HT-29 (cell line): Measurements from ENCODE around the gene ARHGAP24. TPM values are rescaled to one million over a fixed set of nuclear protein-coding genes. Genes with fewer than 3 reads are reported as not detected.
A peak's percentile ranks its signal among the peaks of the same experiment; 100 is the strongest.
"Not testable (repeated sequence)": the region's sequence is repeated elsewhere in the genome, so short reads cannot be mapped to it uniquely, and the experiment has no call there.

Source experiments
- DNase-seq: peaks from one replicate; pipeline ENCODE4 v3.0.0-alpha.2; 2015; ENCODE audit warnings: low spot score
- small RNA-seq: library from RNA; depleted of rRNA; stranded (forward); fragments of <200 nt; gene quantifications from one replicate; pipeline ENCODE3, GENCODE V24; 2014
- total RNA-seq: library from RNA; depleted of rRNA; stranded (reverse); fragments of >200 nt; shearing (Covaris generic); gene quantifications from 2 replicates; pipeline ENCODE4 v1.2.3, GENCODE V29; 2014

Gene ARHGAP24
- total RNA-seq, 1 experiment from 2014 or later = 1.0 TPM

DNA sequence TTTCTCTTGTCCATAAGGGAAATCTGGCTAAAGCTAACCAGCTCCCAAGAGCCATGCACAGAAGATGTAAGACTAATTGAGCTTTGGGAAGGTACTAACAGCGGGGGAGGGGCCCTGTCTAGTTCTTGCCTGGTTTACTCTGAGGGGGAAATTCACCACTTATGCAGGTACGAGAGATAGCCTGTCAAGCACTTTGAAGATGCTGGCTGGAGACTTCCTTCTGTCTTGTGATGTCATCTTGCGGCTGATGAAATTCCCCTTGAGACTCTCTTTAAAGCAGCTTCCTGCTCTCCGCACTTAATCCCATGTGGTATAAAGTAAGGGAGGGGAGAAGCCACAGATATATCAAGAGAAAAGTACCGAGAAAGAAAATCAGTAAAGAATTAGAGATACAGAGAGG, 539.6 kb downstream of the ARHGAP24 start:
- DNase-seq = no peak

DNA sequence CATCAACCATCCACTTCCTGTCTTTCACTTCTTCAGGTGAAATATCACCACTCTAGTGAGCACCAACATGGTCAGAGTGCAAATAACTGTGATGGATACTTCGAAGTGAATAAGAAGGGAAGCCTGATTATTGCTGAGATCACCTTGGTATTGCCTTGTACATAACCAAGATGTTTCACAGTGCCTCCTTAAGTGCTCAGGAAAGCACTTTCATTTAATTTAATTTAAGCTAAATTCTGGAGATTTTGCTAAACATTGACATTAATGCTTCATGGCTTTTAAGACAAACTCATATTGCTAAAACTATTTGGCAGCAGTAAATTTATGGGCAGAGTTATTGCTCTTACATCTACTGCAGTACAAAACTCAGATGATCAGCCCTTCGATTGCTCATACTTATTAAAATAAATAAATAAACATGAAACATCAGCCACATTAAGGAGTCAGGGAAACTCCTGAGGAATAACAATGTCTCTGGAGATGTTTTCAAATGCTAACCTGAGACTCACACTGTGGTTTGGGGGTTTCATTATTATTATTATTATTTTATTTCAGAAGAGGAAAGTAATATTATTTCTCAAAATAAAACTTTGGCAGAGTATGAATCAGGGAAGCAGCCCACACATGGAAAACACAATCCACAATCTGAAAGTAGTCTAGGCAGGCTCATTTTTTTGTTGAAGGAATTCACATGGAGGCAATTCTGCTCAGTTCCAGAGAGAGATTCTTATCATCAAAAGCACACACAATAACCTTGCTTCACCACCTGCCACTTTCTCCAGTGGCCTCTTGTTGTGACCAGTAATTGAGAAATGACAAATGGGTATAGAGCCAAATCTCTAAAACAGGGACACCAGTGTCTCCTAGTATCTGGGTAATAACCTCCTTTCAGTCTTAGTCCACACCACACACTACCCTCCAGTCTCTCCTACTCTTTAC, 540.7 kb downstream of the ARHGAP24 start:
- DNase-seq = no peak

DNA sequence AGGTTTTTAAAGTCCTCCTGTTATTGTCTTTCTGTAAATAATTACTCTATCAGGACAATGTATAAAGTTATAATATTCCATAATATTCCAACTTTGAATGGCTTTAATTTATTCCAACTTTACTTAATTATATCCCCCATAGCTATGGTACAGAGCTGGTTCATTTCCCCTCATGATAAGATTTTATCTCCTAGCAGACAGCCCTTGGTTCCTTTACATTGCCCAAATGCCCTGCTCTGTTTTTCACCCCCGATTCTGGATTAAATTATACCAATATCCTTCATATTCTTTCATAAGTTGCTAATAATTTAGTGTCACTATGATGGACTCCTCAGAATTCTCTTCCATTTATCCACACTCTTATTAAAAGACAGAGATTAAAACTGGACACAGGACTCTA, 544.4 kb downstream of the ARHGAP24 start:
- no peak for DNase-seq

DNA sequence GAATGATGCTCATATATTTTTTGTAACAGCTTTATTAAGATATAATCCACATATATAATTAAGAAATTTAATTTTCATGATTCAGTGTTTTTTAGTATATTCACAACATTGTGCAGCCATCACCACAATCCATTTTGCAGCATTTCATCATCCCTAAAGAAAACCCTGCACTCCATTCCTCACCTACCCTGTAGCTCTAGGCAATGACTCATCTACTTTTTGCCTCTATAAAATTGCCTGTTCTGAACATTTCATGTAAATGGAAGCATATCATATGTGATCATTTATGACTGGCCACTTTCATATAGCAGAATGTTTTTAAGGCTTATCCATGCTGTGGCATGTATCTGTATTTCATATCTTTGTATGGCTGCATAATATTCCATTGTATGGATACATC, 545.0 kb downstream of the ARHGAP24 start:
- DNase-seq = no peak

DNA sequence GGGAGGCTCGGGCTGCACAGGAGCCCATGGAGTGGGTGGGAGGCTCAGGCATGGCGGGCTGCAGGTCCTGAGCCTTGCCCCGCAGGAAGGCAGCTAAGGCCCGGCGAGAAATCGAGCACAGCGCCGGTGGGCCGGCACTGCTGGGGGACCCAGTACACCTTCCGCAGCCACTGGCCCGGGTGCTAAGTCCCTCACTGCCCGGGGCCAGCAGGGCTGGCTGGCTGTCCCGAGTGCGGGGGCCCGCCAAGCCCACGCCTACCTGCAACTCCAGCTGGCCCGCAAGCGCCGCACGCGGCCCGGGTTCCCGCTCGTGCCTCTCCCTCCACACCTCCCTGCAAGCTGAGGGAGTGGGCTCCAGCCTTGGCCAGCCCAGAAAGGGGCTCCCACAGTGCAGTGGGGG, 546.7 kb downstream of the ARHGAP24 start:
- DNase-seq = not testable (repeated sequence)

DNA sequence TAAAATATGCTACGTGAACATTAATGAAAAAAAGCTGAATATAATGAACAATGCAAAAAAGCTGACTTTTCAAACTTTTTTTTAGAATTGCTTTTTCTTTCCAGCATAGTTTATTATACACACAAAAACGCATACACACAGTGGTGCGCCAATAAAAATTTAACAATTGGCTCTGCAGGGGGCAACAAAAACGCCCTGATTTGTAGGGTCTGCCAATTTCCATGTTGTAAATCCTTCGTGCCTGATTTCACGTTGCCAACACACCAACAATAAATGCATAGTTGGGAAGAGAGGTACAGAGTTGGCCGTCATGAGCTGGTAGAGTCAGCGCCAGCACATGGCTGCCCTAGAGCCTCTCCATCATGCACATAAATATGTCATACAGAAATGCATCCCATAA, 551.8 kb downstream of the ARHGAP24 start:
- no peak for DNase-seq

DNA sequence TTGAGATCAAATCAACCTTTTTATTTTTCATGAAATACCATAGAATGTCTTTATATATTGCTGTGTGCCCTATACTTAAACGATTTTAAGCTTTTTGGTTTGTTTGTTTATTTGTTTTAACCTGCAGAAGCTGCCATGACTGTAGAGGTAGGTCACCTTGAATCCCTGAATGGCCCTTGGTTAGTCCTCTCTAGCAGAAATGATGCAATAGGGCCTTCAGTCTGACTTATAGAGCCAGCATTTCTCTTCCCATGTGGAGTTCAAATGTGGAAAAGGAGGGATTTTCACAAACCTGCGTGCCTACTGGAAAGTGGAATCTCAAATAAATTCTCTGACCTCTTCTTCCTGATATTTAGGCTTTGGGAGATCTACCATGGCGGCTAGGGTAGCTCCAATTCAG, 557.0 kb downstream of the ARHGAP24 start:
- DNase-seq = no peak

DNA sequence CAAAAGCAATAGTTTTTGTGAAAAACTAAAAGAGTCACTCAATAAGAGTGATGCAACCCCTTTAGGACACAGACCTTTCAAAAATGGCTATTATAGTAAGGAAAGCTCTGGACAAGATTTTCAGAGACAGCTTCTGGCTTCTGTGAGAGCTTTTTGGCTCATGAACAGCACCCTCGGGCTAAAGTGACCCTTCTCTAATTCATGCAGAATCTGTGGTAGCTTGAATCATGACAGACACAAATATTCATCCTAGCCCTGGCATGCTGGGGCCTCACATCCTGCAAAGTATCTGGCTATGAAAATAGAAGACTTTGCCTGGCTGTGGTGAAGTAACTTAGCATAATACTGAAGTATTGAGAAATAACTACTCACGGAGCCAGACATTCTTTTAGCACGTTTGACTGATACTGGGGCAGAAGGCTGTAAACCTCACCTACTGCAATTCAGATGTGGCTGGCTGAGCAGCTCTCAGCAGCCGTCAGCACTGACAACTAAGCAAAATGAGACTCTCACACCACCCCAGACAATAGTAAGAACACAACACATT, 557.6 kb downstream of the ARHGAP24 start:
- no peak for DNase-seq

DNA sequence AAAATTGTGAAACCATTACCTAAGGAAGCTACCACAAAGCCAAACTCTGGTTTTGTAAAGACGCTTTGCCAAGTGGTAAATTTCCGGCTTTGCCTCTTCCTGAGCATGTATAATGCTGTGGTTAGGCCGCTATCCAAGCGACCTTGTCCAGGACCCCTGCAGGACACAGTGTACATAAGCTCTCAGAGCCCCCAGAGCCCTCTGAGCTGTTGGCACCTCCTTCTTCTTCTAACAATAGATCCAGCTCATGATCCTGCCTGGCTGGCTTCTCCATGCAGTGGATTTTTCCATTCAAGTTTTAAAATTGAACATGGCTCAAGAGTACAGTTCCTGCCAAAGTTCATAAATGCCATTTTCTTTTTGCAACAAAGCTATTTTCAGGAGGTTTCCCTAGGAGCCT, 558.2 kb downstream of the ARHGAP24 start:
- no peak for DNase-seq

DNA sequence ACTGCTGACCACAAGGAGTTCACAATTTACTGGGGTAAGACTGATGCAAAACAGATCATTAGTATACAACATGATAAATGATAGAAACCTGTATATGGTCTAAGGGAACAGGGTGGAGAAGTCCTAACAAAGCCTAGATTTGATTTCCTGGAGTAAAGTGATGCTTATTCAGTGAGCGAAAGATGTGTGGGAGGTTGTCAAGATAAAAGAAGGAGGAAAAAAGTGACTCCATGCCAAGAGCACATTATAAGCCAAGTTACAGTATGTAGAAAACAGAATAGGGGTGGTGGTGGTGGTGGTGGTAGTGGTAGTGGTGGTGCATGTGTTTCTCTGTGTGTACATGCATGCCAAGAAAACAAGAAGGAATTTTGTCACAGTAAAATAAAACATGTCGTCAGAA, 559.7 kb downstream of the ARHGAP24 start:
- DNase-seq = no peak

DNA sequence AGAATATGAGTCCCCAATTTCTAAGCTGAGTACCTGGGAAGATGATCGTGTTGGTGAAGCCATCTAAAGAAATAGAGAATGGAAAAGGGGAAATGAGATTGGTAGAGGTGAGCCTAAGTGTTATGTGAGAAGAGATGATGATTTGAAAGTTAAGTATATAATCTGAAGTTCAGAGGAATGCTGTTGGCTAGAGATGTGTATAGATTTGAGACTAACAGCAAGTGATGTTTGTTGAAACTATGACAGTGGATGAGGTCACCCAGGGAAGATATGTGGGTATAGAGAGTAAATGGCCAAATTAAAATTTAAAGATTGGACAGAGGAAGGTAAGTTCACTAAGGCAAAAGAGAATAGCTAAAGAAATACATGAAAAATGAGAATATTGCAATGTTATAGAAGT, 560.7 kb downstream of the ARHGAP24 start:
- DNase-seq = no peak

DNA sequence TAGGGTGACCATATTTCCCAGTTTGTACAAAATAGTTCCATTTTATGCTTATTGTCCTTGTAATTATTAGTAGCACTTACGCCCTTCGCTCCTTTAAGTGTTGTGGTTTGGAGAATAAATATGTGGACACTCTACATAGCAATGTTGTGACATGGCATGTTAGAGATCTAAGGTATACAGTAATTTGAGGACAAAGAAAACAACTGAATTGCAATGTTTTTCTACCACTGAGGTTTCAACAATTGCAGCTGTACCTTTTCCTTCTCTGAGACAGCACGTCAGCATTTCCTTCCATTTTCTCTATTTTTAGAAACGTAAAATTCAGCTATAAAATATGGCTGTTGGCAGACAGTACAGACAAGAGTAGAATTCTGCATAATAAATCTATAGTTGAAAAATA, 561.8 kb downstream of the ARHGAP24 start:
- DNase-seq = no peak

DNA sequence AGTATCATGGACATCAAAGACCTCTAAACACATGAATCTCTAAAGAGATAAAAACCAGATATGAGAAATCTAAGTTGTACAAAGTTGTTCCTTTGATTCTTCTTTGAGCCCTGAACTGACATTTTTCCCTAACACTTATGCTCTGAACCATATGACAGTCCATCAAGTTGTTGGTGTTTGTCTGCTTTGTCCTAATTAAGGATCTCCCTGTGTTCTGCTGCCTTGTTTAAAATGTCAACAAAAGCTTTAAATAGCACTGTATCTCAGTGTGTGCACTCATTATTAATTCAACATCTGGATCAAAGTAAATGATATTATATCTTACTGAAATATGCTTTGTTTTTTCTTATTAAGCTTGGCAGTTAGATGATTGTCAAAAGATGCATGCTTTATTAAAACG, 563.1 kb downstream of the ARHGAP24 start:
- no peak for DNase-seq

DNA sequence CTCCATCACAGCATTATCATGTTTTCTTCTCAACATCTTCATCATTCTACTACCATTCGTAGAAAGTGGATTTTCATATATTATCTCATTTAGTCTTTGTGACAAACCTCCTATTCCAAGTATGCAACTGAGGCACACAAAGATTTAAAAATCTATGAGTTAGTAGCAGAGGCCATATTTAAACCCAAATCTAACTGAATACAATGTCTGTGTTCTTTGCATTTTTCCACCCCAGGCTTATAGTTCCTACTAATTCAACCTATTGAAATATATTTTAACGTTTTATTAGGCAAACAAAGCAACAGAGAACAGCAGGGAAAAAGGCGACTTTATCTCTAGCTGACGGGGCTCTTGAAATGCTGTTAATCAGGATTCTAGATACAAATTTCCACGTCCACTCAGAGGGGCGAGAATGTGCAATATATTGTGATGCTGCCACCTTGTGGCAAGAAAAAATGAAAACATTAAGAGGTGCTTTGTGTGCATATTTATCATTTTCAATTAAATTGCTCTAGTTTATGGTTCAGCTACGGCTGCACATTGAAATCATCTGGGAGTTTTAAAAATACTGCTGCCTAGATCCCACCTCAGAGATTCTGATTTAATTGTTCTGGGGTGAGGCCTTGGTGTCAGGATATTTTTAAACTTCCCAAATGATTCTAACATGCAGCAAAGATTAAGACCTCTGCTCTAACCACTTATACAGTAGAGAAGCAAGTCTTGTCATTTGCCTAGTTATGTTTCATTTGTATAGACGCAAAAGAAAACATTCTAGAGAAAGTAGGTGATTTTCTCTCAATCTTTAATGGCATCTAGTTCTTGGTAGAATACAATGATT, 569.0 kb downstream of the ARHGAP24 start:
- peak; percentile 81 for DNase-seq

DNA sequence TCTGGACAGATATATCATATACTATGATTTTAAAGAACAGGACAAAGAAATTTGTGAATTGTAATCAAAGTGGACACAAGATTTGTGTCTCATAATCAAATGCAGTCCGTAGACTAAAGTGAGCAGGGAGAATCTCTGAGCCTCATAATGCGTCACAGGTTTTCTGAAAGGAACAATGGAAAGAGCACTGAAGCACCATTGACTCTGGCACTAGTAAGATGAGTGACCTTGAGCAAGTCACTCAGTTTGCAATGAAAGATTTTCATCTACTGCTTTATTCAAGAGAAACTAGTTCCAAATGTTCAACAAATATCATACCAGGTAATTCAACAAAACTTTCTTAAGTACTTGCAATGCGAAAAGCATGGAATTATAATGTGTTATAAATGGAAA, 569.6 kb downstream of the ARHGAP24 start:
- DNase-seq = no peak

DNA sequence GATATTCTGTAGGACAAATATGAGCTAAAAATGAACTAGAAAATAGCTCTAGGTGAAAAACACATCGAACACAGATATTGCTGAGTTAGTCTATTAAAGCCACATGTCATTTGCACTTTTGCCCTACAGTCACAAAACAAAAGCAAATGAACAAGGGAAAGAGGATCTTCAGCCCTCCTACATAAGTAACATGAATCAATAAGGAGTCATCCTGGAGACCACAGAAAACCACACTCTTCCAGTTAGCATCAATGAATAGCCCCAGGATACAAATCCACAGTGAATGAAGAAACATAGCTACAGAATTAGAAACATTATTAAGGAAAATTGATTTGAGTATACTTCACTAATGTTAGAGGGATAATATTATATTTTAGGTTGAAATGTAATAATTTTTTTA, 573.5 kb downstream of the ARHGAP24 start:
- no peak for DNase-seq

DNA sequence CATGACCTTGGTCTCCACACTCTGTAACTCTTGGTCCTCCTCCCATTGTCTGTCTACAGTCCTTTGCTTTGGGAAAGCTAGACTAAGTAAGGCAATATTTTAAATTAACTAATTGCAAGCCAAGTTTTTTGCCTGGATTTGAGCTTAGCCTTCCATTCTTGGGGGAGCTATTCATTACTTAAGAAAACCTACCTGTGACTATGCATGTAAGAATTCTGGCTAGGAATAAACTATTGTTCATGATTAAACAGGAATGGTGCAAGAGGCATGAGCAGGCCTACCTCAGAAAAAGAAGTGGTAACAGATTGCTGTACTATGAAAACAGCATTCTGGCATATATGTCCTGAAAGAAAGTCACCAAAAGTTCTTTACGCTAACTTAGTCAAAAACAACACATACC, 575.5 kb downstream of the ARHGAP24 start:
- DNase-seq = no peak

Small RNAs within 50 kb of the gene (small RNA-seq; reads per million reads assigned to genes)
- gene MIR4451 = not detected
